Stimulated activated CD4-positive, alpha-beta T cell treated with anti-CD3 and anti-CD28 coated beads, Interleukin-4, amount 100 ng/mL, for 1 hour (primary cell): ENCODE data around the gene TSNAX.
"Not testable (repeated sequence)": the region's sequence is repeated elsewhere in the genome, so short reads cannot be mapped to it uniquely, and the experiment has no call there.

Experiments used
- DNase-seq: peaks from one replicate; pipeline ENCODE4 v3.0.0-alpha.2; 2020

The TSNAX gene

GRCh38 chr1:231564373-231564772 is 35.9 kb downstream of the TSNAX start:
- no peak for DNase-seq

DNA sequence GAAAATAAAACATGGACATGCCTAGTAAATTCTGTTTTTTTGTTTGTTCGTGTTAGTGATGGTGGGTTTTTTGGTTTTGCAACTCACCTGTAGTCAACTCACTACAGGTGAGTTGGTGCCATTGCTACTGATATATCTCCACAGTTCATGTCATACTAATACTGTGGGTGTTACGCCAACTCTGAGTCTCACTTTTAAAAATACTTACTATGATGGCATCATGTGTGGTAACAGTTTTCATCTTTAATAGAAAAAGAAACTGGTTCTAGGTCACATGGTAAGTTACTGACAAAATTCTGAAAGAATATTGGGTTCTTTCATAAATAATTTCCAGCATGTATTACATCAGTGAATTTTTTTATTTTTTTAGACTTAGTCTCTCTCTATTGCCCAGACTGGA is 38.0 kb downstream of the TSNAX start:
- no peak for DNase-seq

GRCh38 chr1:231570262-231570661 is 41.8 kb downstream of the TSNAX start:
- not testable (repeated sequence) for DNase-seq

DNA sequence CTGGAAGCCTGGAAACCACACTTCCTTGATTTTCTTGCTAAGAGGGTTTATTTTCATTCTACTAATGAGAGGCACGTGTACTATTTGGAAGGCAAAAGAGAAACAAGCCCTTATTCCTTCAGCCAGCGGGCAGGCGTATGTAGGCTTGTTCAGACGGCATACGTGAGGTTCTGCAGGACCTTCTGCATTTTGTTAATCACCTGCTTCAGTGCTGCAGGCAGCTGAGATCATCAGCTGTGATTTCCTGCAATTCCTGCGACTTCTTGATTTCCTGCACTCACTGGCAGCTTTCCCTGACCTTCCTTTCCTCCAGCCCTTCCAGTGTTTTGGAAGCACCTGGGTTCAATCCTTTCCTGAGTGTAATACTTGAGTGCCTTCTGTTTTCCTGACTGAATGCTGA is 43.4 kb downstream of the TSNAX start:
- no peak for DNase-seq

DNA sequence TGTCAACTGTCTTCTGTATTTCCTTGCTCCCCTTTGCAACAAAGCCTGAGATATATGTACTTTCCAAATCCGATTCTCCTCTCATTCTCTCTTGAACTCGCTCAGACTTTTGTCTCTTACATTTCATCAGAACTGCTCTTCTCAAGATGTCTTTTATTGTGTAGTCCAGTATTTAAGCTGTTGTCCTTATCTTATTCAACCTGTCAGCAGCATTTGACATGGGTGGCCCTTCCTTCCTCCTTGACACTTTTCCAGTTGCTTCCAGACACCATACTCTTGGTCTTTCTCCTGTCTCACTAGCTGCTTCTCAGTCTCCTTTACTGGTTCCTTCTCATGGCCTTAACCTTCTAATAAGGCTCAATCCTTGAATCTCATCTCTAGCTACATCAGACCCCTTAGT is 47.0 kb downstream of the TSNAX start:
- no peak for DNase-seq

- no peak for DNase-seq
These were observed 48.6 kb downstream of the TSNAX start for GRCh38 chr1:231576804-231577718.

DNA sequence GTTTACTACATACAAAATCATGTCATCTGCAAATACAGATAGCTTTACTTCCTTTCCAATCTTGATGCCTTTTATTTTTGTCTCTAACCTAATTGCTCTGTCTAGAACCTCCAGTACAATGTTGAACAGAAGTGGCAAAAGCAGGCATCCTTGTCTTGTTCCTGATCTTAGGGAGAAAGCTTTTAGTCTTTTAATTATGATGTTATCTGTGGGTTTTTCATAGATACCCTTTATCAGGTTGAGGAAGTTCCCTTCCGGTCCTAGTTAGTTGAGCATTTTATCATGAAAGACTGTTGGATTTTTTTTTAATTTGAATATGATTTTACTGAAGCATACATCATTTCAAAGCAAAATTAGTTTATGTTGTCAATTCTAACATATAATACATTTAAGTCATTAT is 52.4 kb downstream of the TSNAX start:
- no peak for DNase-seq

DNA sequence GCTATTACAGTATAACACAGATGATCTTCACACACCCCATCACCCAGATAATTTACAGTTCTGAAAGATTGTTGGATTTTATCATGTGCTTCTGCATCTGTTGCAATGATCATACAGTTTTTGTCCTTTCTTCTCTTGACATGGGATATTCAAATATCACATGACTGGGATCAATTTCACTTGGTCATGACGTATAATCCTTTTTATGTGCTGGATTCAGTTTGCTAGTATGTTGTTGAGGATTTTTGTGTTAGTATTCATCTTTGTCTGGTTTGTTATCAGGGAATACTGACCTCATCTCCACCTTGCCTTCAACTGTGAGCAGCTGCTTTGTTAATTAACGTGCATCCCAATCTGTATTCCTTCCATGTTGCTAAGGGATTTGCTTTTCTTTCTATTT is 53.4 kb downstream of the TSNAX start:
- DNase-seq, result no peak

- no peak for DNase-seq
These were observed 54.9 kb downstream of the TSNAX start for GRCh38 chr1:231583376-231583775.

GRCh38 chr1:231584117-231584516 is 55.6 kb downstream of the TSNAX start:
- no peak for DNase-seq

DNA sequence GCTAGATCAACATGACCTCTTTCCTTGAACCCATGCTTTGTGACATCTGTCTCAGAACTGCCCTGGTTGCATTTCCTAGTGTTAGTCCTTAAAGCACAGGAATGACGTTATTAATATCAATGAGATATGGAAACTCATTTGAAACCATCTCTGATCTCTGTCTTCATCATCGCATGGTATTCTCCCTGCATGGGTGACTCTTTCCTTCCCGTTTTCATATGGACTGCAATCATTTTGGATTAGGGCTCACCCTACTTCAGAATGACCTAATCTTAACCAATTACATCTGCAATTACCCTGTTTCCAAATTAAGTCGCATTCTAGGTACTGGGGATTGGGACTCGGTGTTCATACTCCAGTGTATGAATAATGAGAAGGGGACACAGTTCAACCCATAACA is 56.5 kb downstream of the TSNAX start:
- no peak for DNase-seq

DNA sequence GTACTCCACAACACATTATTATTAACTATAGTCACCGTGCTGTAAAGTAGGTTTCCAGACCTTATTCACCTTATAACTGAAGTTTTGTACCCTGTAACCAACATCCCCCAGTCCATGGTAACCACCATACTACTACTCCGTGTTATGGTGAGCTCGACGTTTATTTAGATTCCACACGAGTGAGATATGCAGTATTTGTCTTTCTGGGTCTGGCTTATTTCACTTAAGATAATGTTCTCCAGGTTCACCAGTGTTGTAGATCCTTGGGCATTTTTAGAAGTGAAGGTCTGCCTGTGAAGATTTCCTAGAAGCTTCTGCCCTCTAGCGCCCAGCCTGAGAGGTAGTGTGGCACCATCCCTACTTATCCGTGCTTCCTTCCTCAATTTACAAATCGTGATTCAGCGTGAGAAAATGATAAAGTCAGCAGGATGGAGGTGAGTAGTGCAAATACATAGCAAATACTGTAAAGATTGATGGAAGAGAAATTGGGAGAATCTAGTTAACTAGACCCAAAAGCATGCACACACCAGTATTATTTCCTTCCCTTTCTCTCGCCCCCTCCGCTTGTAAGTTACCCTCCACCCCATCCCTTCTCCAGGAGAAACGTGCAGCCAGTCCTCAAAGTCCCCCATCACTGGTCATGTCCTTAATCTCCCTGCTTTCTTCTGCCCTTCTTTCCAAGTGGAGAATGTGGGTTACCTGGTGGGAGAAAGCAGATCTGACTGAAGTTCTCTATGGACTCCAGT is 62.2 kb downstream of the TSNAX start:
- DNase-seq, result peak; percentile 33

- DNase-seq, result no peak
These were observed 63.0 kb downstream of the TSNAX start for GRCh38 chr1:231591466-231591865.

DNA sequence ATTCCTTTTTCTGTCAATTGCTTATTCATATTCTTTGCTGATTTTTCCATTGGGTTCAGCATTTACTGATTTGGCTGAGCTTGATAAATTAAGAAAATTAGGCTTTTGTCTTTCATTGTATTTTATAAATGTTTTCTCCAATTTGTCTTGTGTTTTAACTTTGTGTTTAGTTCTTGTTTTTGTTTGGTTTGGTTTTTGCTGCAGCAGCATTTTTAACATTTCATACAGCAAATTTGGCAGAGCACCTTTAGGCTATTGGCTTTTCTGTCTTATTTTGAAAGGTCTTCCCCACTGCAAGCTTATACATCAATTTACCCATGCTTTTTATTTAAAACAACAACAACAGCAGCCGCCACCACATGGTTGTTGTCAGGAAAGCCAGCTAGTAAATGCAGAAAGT is 64.3 kb downstream of the TSNAX start:
- DNase-seq, result no peak

DNA sequence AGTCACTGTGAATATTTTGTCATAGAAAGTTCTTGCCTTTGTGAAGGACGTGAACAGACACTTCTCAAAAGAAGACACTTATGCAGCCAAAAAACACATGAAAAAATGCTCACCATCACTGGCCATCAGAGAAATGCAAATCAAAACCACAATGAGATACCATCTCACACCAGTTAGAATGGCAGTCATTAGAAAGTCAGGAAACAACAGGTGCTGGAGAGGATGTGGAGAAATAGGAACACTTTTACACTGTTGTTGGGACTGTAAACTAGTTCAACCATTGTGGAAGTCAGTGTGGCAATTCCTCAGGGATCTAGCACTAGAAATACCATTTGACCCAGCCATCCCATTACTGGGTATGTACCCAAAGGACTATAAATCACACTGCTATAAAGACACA is 64.8 kb downstream of the TSNAX start:
- DNase-seq, result not testable (repeated sequence)

DNA sequence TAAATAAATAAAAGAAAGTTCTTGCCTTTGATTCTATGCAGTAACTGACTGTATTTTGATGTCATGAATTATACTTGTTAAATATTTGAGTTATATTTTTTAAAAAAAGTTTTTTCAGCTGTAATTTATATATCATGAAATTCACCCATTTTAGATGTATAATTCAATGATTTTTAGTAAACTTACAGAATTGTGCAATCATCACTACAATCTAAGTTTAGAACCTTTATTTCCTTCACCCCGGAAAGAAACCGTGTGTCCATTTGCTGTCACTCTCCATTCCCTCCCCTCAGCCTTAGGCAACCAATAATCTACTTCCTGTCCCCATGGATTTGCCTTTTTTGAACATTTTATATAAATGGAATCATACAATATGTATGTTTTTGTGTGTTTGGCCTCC is 65.7 kb downstream of the TSNAX start:
- DNase-seq, result no peak

- DNase-seq, result no peak
These were observed 66.3 kb downstream of the TSNAX start for GRCh38 chr1:231594749-231595148.

GRCh38 chr1:231596337-231596791 is 67.9 kb downstream of the TSNAX start:
- DNase-seq, result no peak

DNA sequence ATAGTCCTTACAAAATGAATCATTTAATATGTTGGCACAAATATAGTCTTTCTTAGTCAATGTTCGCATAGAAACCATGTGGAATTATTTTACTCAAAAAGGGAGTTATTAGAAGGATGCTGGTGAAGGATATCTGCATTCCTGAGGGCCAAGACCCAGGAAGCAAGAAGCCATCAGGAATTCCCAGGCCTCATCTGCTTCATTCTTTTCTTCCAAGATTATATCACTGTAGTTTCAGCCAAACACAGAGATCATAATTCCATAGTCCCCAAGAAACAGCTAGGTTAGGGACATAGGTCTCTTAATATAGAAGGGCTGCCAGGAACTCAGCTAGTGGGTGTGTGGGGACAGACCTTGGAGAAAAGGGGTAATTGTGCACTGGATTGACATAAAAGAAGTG is 69.5 kb downstream of the TSNAX start:
- DNase-seq, result no peak

DNA sequence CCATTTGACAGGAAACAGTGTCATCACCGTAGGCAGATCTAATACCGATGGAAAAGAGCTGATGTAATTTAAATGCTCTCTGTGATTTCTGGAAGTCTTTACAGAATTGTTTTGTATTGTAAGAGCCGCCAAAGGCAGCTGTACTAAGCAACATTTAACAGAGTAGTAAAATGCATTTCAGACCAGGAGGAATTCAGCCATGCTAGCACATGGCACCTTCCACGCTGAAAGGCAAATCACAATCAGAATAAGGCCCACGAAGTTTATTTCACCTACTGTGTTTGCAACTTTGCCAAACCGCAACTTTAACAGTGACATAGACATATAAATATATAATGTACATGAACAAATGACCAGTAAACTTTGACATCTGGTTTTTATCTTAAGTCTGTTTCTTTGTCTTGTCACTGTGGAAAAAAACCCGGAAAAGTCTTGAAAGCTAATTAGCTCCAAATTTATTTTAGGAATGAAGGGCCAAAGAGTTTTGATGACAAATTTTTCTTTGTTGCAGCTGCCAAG is 72.0 kb downstream of the TSNAX start:
- DNase-seq, result no peak

DNA sequence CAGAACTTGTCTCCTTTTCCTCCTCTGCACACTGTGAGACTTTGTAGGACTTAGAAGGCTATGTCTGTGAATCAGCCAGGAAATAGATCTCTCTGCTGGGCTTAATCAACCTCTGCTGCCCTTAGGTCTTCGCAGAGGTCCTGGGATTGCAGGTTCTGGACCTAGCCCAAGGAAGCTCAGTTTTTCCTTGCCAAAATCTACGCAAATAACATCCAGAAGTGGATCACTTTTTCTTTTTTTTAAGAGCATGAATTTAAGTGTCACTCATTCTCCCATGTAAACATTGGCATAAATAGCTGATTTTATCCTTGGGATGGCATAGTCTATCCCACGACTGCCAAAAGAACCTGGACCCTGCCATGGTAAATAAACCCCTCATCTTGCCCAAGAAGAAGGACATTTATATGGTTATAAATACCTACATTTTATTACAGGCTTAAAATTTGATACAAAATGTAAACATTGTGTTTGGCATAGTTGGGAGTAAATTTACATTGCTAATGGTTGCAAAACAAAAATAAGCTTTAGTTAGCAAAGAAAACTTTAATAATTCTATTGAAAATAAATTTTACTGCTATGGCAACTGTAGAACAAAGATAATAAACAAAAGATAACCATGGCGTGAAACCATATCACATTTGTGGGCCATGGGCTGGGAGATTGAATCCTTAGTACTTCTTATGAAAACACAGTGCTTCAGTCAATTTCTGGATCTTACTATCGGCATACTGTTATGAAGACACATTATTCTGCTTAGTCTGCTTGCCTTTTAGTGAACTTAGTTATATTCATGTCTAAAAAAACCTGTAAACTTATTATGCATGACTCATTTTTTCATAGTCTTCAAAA is 73.6 kb downstream of the TSNAX start:
- no peak for DNase-seq

DNA sequence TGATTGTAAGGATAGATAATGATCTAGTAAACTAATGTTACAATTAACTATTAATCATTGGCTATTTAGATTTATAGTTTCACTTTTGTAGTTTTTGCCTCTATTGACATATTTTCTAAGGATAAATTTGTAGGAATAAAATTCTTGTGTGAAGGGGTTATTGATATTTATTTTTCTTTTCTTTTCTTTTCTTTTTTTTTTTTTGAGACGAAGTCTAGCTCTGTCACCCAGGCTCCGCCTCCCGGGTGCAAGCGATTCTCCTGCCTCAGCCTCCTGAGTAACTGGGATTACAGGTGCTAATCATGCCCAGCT is 74.2 kb downstream of the TSNAX start:
- no peak for DNase-seq

DNA sequence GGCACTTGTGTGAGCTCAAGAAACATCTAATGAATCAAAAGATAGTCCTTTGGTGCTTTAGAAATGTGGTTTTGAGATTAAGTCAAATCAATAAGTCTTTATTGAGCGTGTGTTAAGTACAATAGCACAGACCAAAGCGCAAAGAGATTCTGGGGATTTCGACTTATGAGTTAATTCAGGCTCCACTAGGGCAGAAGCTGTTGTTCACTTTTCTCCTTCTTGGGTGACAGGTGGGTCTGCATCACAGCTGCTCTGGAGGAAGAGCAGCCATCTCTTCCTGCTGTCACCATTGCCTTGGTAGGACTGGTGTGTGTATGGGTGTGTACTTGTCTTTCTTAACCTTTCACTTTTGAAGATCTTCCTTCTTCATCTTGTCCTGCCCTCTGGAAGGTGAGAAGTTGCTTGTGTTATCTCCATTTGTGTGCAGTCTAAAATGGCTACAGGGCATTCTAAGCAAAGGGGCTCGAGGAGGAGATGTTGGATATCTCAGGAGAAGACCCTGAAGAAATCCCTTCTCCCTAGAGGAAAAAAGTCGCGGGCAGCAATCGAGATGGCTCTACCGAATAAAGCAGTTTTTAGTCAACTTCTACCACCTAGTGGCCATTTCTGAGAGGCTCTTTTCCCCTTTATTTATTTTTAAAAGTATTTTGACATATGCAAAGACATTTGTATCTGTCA is 75.3 kb downstream of the TSNAX start:
- DNase-seq, result no peak
